ENCODE results near the gene EID2B.

The EID2B gene

GRCh38 chr19:39497996-39498797 is 34.5 kb downstream of the EID2B start:
- no peak overlapping the region for H3K4me3 ChIP-seq (ENCODE audit: control insufficient read depth, low read depth, low read length)
- DNase-seq (ENCODE audit: low read depth): peak; percentile 24
- peak; percentile 13 for TF ChIP-seq CTCF (conservative IDR thresholded peaks at IDR 0.05; ENCODE audit: control insufficient read depth, insufficient read depth, low read depth, low read length)

DNA sequence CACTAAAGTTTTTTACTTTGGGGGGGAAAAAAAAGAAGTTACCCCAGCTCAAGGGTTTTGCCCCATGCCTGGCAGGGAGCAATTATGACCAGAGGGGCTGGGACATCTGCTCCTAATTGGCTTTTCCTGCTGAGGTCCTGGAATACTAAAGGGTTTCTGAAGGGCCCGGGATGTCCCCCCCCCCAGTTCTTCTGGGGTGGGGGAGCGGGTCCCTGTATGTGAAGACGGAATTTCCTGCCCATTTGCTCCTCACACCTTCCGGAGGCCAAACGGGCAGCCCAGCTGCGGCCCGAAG is 35.0 kb downstream of the EID2B start:
- DNase-seq (ENCODE audit: low read depth): no peak
- H3K4me3 ChIP-seq (ENCODE audit: control insufficient read depth, low read depth, low read length): no peak overlapping the region
- TF ChIP-seq CTCF (conservative IDR thresholded peaks at IDR 0.05; ENCODE audit: control insufficient read depth, insufficient read depth, low read depth, low read length): no peak

DNA sequence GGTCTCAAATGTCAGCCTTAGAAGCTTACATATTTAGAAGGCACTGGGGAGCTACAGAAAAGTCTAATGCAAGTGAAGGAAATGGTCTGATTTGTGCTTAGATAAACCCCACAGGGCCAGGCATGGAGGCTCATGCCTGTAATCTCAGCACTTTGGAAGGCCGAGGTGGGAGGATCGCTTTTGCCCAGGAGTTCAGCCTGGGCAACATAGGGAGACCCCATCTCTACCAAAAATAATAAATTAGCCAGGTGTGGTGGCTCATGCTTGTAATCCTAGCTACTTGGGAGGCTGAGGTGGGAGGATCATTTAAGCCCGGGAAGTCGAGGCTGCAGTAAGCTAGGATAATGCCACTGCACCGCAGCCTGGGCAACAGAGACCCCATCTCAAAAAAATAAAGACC is 36.6 kb downstream of the EID2B start:
- TF ChIP-seq CTCF (conservative IDR thresholded peaks at IDR 0.05; ENCODE audit: control insufficient read depth, insufficient read depth, low read depth, low read length): no peak
- H3K4me3 ChIP-seq (ENCODE audit: control insufficient read depth, low read depth, low read length): no peak overlapping the region
- DNase-seq (ENCODE audit: low read depth): no peak

DNA sequence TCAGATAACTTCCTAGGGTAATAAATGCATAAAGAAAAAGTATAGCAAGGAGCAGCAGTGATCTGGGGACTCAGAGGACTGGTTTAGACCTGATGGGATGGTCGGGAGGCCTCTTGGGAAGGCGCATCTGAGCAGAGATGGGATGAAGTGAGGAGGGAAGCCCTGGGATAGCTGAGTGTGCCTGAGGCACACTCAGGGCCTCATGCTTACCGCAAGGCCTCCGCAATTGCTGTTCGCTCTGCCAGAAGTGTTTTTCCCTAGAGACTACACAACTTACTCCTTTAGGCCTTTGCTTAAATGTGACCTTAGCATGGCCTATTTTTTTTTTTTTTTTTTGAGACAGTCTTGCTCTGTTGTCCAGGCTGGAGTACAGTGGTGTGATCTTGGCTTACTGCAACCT is 38.0 kb downstream of the EID2B start:
- H3K4me3 ChIP-seq (ENCODE audit: control insufficient read depth, low read depth, low read length): no peak overlapping the region
- TF ChIP-seq CTCF (conservative IDR thresholded peaks at IDR 0.05; ENCODE audit: control insufficient read depth, insufficient read depth, low read depth, low read length): no peak
- no peak for DNase-seq (ENCODE audit: low read depth)

- DNase-seq (ENCODE audit: low read depth): no peak
- no peak for TF ChIP-seq CTCF (conservative IDR thresholded peaks at IDR 0.05; ENCODE audit: control insufficient read depth, insufficient read depth, low read depth, low read length)
- H3K4me3 ChIP-seq (ENCODE audit: control insufficient read depth, low read depth, low read length): no peak overlapping the region
Measured at GRCh38 chr19:39492788-39493187, 39.9 kb downstream of the EID2B start.

DNA sequence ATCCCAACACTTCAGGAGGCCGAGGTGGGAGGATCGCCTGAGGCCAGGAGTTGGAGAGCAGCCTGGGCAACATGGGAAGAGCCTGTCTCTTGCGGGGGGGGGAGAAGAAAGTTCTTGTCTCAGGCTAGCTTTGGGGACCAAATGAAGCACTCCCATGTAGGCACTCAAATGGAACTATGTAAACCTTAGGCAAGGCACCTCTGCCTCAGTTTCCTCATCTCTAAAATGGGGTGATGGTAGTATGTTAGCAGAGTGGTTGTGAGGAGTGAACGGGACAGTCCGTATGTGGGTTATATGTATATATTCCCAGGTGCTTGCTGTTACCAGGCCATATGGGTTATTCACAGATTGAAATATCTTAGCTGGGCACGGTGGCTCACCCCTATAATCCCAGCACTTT is 40.4 kb downstream of the EID2B start:
- no peak for TF ChIP-seq CTCF (conservative IDR thresholded peaks at IDR 0.05; ENCODE audit: control insufficient read depth, insufficient read depth, low read depth, low read length)
- DNase-seq (ENCODE audit: low read depth): no peak
- H3K4me3 ChIP-seq (ENCODE audit: control insufficient read depth, low read depth, low read length): no peak overlapping the region

DNA sequence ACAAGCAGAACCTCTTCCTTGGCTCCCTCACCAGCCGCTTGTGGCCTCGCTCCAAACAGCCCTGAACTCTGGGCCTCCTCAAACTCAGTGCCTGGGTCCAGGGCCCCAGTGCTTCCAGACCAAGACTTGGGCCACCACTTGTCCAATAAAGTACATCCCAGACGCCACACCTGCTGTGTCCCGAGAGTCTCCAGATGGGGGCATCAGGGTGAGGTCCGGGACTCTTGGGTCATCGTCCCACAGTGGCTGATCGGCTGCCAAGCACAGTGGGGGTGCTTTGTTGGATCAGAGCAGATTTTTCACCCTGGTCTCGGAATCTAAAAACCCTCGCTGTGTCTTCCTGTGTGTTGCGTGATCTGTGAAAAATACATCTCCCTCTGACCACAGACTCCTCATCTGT is 42.9 kb downstream of the EID2B start:
- H3K4me3 ChIP-seq (ENCODE audit: control insufficient read depth, low read depth, low read length): no peak overlapping the region
- DNase-seq (ENCODE audit: low read depth): no peak
- TF ChIP-seq CTCF (conservative IDR thresholded peaks at IDR 0.05; ENCODE audit: control insufficient read depth, insufficient read depth, low read depth, low read length): no peak

Measured in fibroblast of mammary gland (primary cell).